ENCODE measurements around the gene WDFY2. TPM values are rescaled to one million over a fixed set of nuclear protein-coding genes. Genes with fewer than 3 reads are reported as not detected.
"Not testable (repeated sequence)": the region's sequence is repeated elsewhere in the genome, so short reads cannot be mapped to it uniquely, and the experiment has no call there.

WDFY2 gene
- total RNA-seq, 1 donor = 16.4 TPM

DNA sequence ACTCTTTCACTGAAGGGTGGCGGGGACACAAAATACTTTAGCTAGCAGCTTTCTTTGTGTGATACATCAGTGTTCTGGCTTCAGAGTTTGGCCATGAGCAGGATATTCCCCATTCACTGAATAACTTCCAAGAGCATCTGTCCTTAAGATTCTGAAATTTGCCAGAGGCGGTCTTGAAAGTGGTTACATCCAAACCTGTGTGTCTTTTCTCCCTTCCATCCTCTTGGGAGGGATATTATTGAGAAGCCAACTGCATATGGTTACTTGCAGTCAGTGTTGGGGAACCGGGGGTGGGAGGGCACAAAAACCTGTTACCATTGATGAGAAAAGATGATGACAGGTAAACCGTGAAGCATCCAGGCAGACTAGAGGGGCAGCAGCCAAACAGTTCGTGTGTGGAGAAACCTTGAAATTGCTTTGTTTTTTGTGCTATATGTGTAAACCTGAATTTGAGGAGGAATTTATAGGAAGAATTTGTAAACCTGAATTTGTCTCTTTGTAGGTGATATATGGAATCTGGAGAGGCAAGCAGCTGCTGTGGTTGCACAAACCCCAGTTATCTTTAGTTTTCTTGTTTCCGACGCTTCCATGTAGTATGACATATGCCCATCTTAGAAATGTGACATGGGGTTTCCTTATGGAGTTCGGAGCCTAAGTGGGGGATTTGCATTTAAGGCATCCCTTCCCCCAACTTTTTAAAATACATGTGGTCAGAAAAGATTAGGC is 104.8 kb downstream of the WDFY2 start:
- no peak for DNase-seq (ENCODE audit: low read depth in 2 of 3, low spot score in 2 of 3)

DNA sequence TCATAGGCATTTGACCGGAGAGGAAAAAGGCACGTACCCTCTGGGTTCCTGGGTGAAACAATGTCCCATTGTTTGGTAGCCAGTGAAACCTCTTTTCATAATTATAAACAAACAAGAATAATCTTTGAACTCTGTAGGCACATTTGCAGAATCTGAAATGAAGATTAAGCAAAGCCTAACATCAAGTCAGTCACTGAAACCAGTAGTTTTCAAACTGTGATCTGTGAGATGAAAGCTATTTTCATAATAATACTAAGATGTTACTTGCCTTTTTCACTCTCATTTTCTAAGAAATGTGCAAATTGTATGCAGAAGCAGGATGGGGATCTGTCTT is 105.4 kb downstream of the WDFY2 start:
- no peak for DNase-seq (ENCODE audit: low read depth in 2 of 3, low spot score in 2 of 3)

DNA sequence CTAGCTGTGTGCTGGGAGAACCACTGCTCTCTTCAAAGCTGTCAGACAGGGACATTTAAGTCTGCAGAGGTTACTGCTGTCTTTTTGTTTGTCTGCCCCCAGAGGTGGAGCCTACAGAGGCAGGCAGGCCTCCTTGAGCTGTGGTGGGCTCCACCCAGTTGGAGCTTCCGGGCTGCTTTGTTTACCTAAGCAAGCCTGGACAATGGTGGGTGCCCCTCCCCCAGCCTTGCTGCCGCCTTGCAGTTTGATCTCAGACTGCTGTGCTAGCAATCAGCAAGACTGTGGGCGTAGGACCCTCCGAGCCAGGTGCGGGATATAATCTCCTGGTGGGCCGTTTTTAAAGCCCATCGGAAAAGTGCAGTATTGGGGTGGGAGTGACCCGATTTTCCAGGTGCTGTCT is 111.4 kb downstream of the WDFY2 start:
- not testable (repeated sequence) for DNase-seq (ENCODE audit: low read depth in 2 of 3, low spot score in 2 of 3)

DNA sequence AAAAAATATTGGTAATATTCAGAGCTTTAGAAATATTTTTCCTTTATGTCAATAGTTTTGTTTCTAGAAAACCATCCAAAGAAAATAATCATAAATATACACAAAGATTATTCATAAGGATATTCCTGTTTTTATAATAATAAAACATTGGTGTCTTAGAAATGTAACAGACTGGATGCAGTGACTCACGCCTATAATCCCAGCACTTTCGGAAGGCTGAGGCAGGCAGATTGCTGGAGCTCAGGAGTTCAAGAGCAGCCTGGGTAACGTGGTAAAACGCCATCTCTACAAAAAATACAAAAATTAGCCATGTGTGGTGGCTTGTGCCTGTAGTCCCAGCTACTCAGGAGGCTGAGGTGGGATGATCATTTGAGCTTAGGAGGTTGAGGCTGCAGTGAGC is 112.9 kb downstream of the WDFY2 start:
- no peak for DNase-seq (ENCODE audit: low read depth in 2 of 3, low spot score in 2 of 3)

GRCh38 chr13:51697855-51698254 is 113.6 kb downstream of the WDFY2 start:
- DNase-seq (ENCODE audit: low read depth in 2 of 3, low spot score in 2 of 3) = no peak

- no peak for DNase-seq (ENCODE audit: low read depth in 2 of 3, low spot score in 2 of 3)
These were observed 114.1 kb downstream of the WDFY2 start for GRCh38 chr13:51698352-51698751.

DNA sequence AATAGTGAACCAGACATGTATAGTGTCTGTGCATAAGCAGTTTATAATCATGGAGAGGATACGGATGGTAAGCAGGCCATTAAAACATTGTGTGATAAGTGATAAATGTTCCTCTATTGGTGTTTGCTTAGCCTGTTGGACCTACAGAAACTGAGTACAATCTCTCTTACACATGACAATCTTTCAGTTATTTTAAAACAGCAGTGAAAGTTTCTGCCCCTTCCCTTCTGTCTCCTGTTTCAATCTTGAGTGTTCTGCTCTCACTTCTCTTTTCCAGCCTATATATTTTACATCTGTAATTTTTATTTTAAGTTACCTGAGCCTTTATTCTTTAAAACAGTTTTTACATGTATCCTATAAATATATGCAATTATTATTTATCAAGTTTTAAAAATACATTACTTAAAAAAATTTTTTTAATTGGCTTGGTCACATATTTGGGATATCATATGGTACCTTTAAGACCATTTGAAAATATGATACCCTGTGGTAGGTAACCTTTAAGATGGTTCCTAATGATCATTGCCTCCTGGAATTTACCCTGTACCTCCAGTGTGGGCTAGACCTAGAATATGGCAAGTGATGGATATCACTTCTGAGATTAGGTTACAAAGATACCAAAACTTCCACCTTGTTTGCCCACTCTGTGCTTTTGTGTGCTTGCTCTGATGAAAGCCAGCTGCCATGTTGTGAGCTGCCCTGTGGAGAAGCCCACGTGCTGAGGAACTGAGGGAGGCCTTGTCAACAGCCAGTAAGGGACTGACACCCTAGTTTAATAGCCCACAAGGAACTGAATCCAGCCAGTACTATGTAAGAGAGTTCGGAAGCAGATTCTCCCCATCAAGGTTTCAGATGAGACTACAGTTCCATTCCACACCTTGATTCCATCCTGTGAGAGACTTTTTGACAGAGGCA is 120.4 kb downstream of the WDFY2 start:
- no peak for DNase-seq (ENCODE audit: low read depth in 2 of 3, low spot score in 2 of 3)

DNA sequence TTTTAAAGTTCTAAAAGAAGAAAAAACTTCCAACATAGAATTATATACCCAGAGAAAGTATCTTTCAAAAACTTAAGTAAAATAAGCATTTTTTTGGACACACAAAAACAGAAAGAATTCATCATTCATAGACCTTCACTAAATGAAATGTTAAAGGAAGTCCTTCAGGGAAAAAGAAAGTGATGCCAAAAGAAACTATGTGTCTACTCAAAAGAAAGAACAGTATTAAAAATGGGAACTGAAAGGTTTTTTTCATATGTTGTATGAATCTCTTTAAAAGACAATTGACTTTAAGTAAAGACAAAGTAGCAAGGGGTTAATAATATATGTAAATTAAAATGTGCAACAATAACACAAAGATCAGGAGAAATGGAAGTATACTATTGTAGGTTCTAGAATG is 123.2 kb downstream of the WDFY2 start:
- DNase-seq (ENCODE audit: low read depth in 2 of 3, low spot score in 2 of 3) = no peak

DNA sequence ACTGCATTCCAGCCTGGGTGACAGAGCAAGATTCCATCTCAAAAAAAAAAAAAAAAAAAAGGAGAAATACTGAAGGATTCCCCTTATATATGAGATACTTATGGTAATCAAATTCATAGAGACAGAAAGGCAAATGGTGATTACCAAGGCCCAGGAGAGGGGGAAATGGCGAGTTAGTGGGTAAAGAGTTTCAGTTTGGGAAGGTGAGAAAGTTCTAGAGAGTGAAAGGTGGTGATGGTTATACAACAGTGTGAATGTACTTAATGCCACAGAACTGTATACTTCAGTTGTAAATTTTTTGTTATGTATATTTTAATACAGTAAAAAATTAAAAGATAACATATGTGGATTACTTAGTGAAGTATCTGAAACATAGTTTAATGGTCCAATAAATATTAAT is 129.5 kb downstream of the WDFY2 start:
- no peak for DNase-seq (ENCODE audit: low read depth in 2 of 3, low spot score in 2 of 3)

DNA sequence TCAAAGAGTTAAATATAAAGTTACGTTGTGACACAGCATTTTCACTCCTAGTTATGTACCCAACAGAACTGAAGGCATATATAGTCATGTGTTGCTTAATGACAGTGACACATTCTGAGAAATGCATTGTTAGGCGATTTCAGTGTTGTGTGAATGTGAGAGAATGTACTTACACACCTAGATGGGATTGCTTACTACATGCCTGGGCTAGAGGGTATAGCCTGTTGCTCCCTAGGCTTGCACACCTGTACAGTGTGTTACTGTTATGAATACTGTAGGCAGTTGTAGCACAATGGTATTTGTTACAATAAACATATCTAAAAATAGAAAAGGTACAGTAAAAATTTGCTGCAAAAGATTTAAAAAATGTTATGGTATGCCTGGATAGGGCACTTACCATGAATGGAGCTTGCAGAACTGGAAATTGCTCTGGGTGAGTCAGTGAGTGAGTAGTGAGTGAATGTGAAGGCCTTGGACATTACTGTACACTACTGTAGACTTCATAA is 130.5 kb downstream of the WDFY2 start:
- DNase-seq (ENCODE audit: low read depth in 2 of 3, low spot score in 2 of 3) = peak in 2 of 3 donors; percentile 14 to 63

- no peak for DNase-seq (ENCODE audit: low read depth in 2 of 3, low spot score in 2 of 3)
These were observed 131.4 kb downstream of the WDFY2 start for GRCh38 chr13:51715613-51716012.

GRCh38 chr13:51717786-51718398 is 133.6 kb downstream of the WDFY2 start:
- no peak for DNase-seq (ENCODE audit: low read depth in 2 of 3, low spot score in 2 of 3)

DNA sequence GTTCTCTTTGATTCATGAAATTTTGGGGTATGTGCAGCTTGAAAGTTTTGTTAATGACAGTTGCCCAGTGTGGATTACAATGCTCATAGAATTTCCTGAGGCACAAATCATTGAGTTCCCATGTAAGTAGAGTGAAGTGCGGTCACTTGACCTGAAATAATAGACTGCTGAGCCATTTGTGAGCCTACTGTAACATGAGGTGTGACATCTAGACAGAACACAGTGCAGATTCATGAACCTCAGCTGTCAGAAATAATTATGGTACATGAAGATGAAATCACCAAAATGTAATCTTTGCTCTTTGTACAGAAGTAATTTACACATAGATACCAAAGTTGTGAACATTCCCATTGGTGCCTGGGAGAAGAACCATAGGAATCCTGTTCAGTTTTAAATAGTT is 135.1 kb downstream of the WDFY2 start:
- no peak for DNase-seq (ENCODE audit: low read depth in 2 of 3, low spot score in 2 of 3)

DNA sequence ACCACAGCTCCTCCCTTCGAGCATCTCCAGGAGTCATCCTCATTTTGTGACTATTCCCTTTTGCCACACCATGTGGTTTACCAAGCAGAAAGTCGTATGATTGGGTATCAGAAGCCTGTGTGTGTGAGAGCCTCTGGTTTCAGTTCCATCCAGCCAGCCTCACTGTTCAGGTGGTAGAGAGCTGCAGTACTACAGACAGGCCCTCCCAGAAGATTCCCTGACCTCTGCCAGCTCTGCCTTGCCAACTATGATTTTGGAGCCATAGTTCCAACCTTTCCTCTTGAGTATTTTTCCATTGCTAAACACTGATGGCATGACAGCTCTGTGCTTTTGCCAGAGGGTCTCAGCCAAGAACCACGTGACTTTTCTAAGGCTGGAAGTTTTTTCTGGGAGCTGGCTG is 137.2 kb downstream of the WDFY2 start:
- no peak for DNase-seq (ENCODE audit: low read depth in 2 of 3, low spot score in 2 of 3)

DNA sequence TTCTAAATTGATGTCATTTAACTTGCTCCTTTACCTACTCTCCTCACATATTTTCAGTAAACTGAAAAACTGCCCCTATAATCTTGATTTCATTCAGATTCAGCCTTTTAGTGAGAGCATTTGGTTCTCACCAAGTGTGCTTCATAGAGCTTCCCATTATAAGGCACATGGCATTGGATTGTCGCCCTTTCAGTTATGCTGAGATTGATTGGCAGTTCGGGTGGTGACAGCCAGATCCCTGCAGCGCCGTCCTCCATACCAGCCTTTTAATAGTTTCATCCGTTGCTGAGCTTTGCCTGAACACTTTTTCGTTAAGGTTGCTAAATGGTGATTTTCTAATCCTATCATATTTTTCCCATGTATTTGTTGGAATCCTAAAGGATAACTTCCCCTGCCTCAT is 139.3 kb downstream of the WDFY2 start:
- DNase-seq (ENCODE audit: low read depth in 2 of 3, low spot score in 2 of 3) = no peak

- no peak for DNase-seq (ENCODE audit: low read depth in 2 of 3, low spot score in 2 of 3)
These were observed 140.5 kb downstream of the WDFY2 start for GRCh38 chr13:51724721-51725120.

- no peak for DNase-seq (ENCODE audit: low read depth in 2 of 3, low spot score in 2 of 3)
These were observed 142.4 kb downstream of the WDFY2 start for GRCh38 chr13:51726446-51727193.

- DNase-seq (ENCODE audit: low read depth in 2 of 3, low spot score in 2 of 3) = no peak
These were observed 143.5 kb downstream of the WDFY2 start for GRCh38 chr13:51727634-51728274.

GRCh38 chr13:51728275-51728673 is 144.0 kb downstream of the WDFY2 start:
- no peak for DNase-seq (ENCODE audit: low read depth in 2 of 3, low spot score in 2 of 3)

DNA sequence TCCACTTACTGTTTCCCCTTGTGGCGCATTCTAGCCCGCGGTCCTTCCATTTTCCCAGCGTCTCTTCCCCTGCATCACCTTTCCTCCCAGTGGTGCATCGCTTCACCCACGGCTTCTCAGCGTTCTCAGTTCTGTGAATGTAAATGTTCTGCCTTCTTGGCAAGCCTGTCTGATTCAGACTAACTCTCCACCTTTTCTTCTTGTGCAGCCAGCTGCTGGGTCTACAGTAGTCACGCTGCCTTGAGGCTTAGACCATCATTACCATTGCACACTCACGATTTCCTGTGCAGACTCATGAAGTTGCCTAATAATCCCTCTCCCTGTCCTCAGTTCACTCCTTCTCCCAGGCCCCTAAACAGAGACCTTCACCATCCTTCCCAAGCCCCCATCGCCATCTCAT is 144.7 kb downstream of the WDFY2 start:
- no peak for DNase-seq (ENCODE audit: low read depth in 2 of 3, low spot score in 2 of 3)

All from hematopoietic multipotent progenitor cell (in vitro differentiated cells).